DMS 273 (cell line): Measurements from ENCODE around the gene PLCG2.
A peak's percentile ranks its signal among the peaks of the same experiment; 100 is the strongest.
"Not testable (repeated sequence)": the region's sequence is repeated elsewhere in the genome, so short reads cannot be mapped to it uniquely, and the experiment has no call there.

Experiments used
- DNase-seq: peaks from one replicate; lab custom pipeline; 2025; ENCODE audit not compliant: unreplicated experiment; lab: John Stamatoyannopoulos, UW

Gene PLCG2

GRCh38 chr16:81873843-81874752 lies 95.0 kb downstream of the PLCG2 start:
- DNase-seq, result peak; percentile 75

GRCh38 chr16:81875461-81875860 lies 96.4 kb downstream of the PLCG2 start:
- no peak for DNase-seq

GRCh38 chr16:81876273-81876900 lies 97.3 kb downstream of the PLCG2 start:
- no peak for DNase-seq

GRCh38 chr16:81877490-81877889 lies 98.4 kb downstream of the PLCG2 start:
- not testable (repeated sequence) for DNase-seq

- DNase-seq, result no peak
Observed at GRCh38 chr16:81878529-81878928, 99.4 kb downstream of the PLCG2 start.

- peak; percentile 22 for DNase-seq
Observed at GRCh38 chr16:81879625-81880024, 100.5 kb downstream of the PLCG2 start.

- no peak for DNase-seq
Observed at GRCh38 chr16:81880816-81881215, 101.7 kb downstream of the PLCG2 start.

- DNase-seq, result no peak
Observed at GRCh38 chr16:81881228-81881627, 102.1 kb downstream of the PLCG2 start.

GRCh38 chr16:81882559-81882958 lies 103.5 kb downstream of the PLCG2 start:
- no peak for DNase-seq

- DNase-seq, result no peak
Observed at GRCh38 chr16:81883235-81883634, 104.1 kb downstream of the PLCG2 start.

- DNase-seq, result peak; percentile 68
Observed at GRCh38 chr16:81885976-81886586, 107.0 kb downstream of the PLCG2 start.

- no peak for DNase-seq
Observed at GRCh38 chr16:81888520-81889394, 109.7 kb downstream of the PLCG2 start.

- no peak for DNase-seq
Observed at GRCh38 chr16:81891736-81892364, 112.8 kb downstream of the PLCG2 start.

GRCh38 chr16:81894592-81894991 lies 115.5 kb downstream of the PLCG2 start:
- no peak for DNase-seq

- DNase-seq, result no peak
Observed at GRCh38 chr16:81896902-81897301, 117.8 kb downstream of the PLCG2 start.

GRCh38 chr16:81899601-81900000 lies 120.5 kb downstream of the PLCG2 start:
- no peak for DNase-seq

- no peak for DNase-seq
Observed at GRCh38 chr16:81900014-81900413, 120.9 kb downstream of the PLCG2 start.

- no peak for DNase-seq
Observed at GRCh38 chr16:81900456-81900855, 121.4 kb downstream of the PLCG2 start.

GRCh38 chr16:81901484-81901883 lies 122.4 kb downstream of the PLCG2 start:
- DNase-seq, result no peak

GRCh38 chr16:81902025-81902424 lies 122.9 kb downstream of the PLCG2 start:
- no peak for DNase-seq
